SHP77 (cell line): ENCODE measurements around the gene RUFY3.
"Not testable (repeated sequence)": the region's sequence is repeated elsewhere in the genome, so short reads cannot be mapped to it uniquely, and the experiment has no call there.

Source experiments
- DNase-seq, 2 experiments: peaks; one replicate each; lab custom pipeline; 2025; lab: John Stamatoyannopoulos, UW

The RUFY3 gene

GRCh38 chr4:70783096-70783495, 61.3 kb downstream of the RUFY3 start:
- no peak for DNase-seq

GRCh38 chr4:70787496-70787895, 65.7 kb downstream of the RUFY3 start:
- DNase-seq: no peak

GRCh38 chr4:70788733-70789132, 67.0 kb downstream of the RUFY3 start:
- DNase-seq: no peak

GRCh38 chr4:70793626-70794025, 71.9 kb downstream of the RUFY3 start:
- no peak for DNase-seq

GRCh38 chr4:70801265-70801809, 79.6 kb downstream of the RUFY3 start:
- no peak for DNase-seq

GRCh38 chr4:70802928-70803580, 81.3 kb downstream of the RUFY3 start:
- DNase-seq: peak in 1 of 2 experiments; percentile 25

GRCh38 chr4:70808151-70808550, 86.4 kb downstream of the RUFY3 start:
- no peak for DNase-seq

GRCh38 chr4:70815370-70815769, 93.6 kb downstream of the RUFY3 start:
- DNase-seq: no peak

- no peak for DNase-seq
Observed at GRCh38 chr4:70816894-70817293, 95.1 kb downstream of the RUFY3 start.

- DNase-seq: no peak
Observed at GRCh38 chr4:70818173-70818855, 96.5 kb downstream of the RUFY3 start.

- DNase-seq: no peak
Observed at GRCh38 chr4:70818921-70819320, 97.2 kb downstream of the RUFY3 start.

GRCh38 chr4:70829015-70829414, 107.3 kb downstream of the RUFY3 start:
- DNase-seq: no peak

GRCh38 chr4:70829492-70829891, 107.7 kb downstream of the RUFY3 start:
- DNase-seq: no peak

GRCh38 chr4:70830054-70830453, 108.3 kb downstream of the RUFY3 start:
- no peak for DNase-seq

GRCh38 chr4:70831293-70831692, 109.5 kb downstream of the RUFY3 start:
- no peak for DNase-seq

GRCh38 chr4:70833675-70834074, 111.9 kb downstream of the RUFY3 start:
- DNase-seq: no peak

GRCh38 chr4:70836081-70836480, 114.3 kb downstream of the RUFY3 start:
- DNase-seq: no peak

- DNase-seq: no peak
Observed at GRCh38 chr4:70838204-70838603, 116.4 kb downstream of the RUFY3 start.

- DNase-seq: peak; percentile 47 to 70
Observed at GRCh38 chr4:70838666-70839588, 117.2 kb downstream of the RUFY3 start.

GRCh38 chr4:70839589-70840093, 117.9 kb downstream of the RUFY3 start, which contains the start of gene GRSF1:
Gene GRSF1 (minus strand): TSS chr4:70839890. CDS start chr4:70839827, 63 bp downstream.
- peak; percentile 73 to 91 for DNase-seq

GRCh38 chr4:70840137-70840536, 118.4 kb downstream of the RUFY3 start:
- peak in 1 of 2 experiments; percentile 8 for DNase-seq

GRCh38 chr4:70840631-70841030, 118.9 kb downstream of the RUFY3 start:
- DNase-seq: not testable (repeated sequence)
